Measurements from ENCODE around the gene WDR31.

GRCh38 chr9:113370806-113371325, 30.8 kb upstream of the WDR31 start:
- TF ChIP-seq CTCF (IDR thresholded peaks at IDR 0.05) (no peak), POLR2A (IDR thresholded peaks at IDR 0.05) (no peak)

Data from body of pancreas (tissue), 4 donors.